K562 (cell line): ENCODE data around the gene SPTA1. TPM values are rescaled to one million over a fixed set of nuclear protein-coding genes. Genes with fewer than 3 reads are reported as not detected.

Experiments
- CHCHD3 ChIP-seq: fragments of 250-450 bp; sonication (Bioruptor Pico); IDR thresholded peaks from 2 replicates; pipeline ENCODE4 v2.1.2; 2022; ENCODE audit warnings: mild to moderate bottlenecking
- HNRNPK ChIP-seq: fragments of 200-400 bp; formaldehyde crosslinking; IDR thresholded peaks from one replicate; pipeline ENCODE4 v1.6.1; 2018; ENCODE audit warnings: mild to moderate bottlenecking, low read depth, low read length; ENCODE audit not compliant: poor library complexity, severe bottlenecking
- MYC ChIP-seq, 2 experiments: fragments of 250-450 bp in 1 of 2; sonication (Bioruptor Pico) in 1 of 2; IDR thresholded peaks; 2 replicates each; pipeline versions ENCODE4 v1.5.1 to v1.6.1; 2012 to 2021; ENCODE audit warnings: low read depth in 2 of 2, borderline replicate concordance in 1 of 2, improper control_type of control experiment in 1 of 2, low read length in 1 of 2, mild to moderate bottlenecking in 1 of 2, moderate library complexity in 1 of 2
- POLR2A ChIP-seq: fragments of 450-650 bp; conservative IDR thresholded peaks from 2 replicates; pipeline ENCODE4 v1.6.1; 2016
- POLR2AphosphoS5 ChIP-seq: IDR thresholded peaks from 2 replicates; pipeline ENCODE4 v1.6.1; 2011; ENCODE audit warnings: mild to moderate bottlenecking, low read depth, low read length, moderate library complexity; ENCODE audit not compliant: control insufficient read depth, insufficient read depth
- PRPF4 ChIP-seq: fragments of 200-400 bp; formaldehyde crosslinking; IDR thresholded peaks from one replicate; pipeline ENCODE4 v1.6.1; 2017; ENCODE audit warnings: low read length, low read depth, mild to moderate bottlenecking; ENCODE audit not compliant: insufficient read depth, poor library complexity, severe bottlenecking
- TAL1 ChIP-seq: fragments of 450-650 bp; IDR thresholded peaks from 2 replicates; pipeline ENCODE4 v1.6.1; 2016; ENCODE audit warnings: mild to moderate bottlenecking
- ZBTB8A ChIP-seq: fragments of 450-650 bp; IDR thresholded peaks from 2 replicates; pipeline ENCODE4 v1.6.1; 2018; ENCODE audit warnings: mild to moderate bottlenecking, moderate library complexity; ENCODE audit not compliant: partially characterized antibody
- ZNF347 ChIP-seq: fragments of 450-650 bp; formaldehyde crosslinking; IDR thresholded peaks from 2 replicates; pipeline ENCODE4 v1.4.0; 2020; ENCODE audit warnings: low read depth, mild to moderate bottlenecking, moderate library complexity
- ZNF41 ChIP-seq: fragments of 250-450 bp; sonication (Bioruptor Pico); conservative IDR thresholded peaks from 2 replicates; pipeline ENCODE4 v1.4.0; 2020; ENCODE audit warnings: mild to moderate bottlenecking
- polyA plus RNA-seq, 8 experiments: library from polyadenylated mRNA; depleted of rRNA in 4 of 8; stranded (reverse) in 5 of 8; unstranded in 3 of 8; fragments of >200 nt; fragmentation: Nextera tagmentation in 2 of 8; fragmentation: Illumina TruSeq in 1 of 8; extraction: Ambion mirVana in 2 of 8; extraction: Trizol in 1 of 8; gene quantifications; 2 replicates each; pipeline versions ENCODE4 v1.2.1 to v1.2.3, GENCODE V29; 2011 to 2014; ENCODE audit warnings: inconsistent platforms in 1 of 8, missing spikeins in 1 of 8
- total RNA-seq, 7 experiments: library from RNA; depleted of rRNA in 6 of 7; stranded (reverse); fragments of >200 nt in 6 of 7; fragmentation: Illumina TruSeq in 2 of 7; extraction: Trizol in 2 of 7; gene quantifications; 2 replicates each; pipeline versions ENCODE4 v1.2.1 to v1.2.3, GENCODE V29; 2011 to 2021; ENCODE audit warnings: low replicate concordance in 1 of 7
- TF ChIP-seq, protein P1 (sequence below): sonication (generic); formaldehyde crosslinking; IDR thresholded peaks from 2 replicates; pipeline ENCODE4 v1.8.0; 2022; ENCODE audit warnings: missing genetic modification reagents, mild to moderate bottlenecking, borderline replicate concordance
- TF ChIP-seq, protein P2 (sequence below): fragments of 250-450 bp; sonication (Bioruptor Pico); IDR thresholded peaks from 2 replicates; pipeline ENCODE4 v1.4.0; 2020
- TF ChIP-seq, protein P3 (sequence below): fragments of 250-450 bp; sonication (Bioruptor Pico); IDR thresholded peaks from 2 replicates; pipeline ENCODE4 v1.9.0; 2021; ENCODE audit warnings: mild to moderate bottlenecking

SPTA1 gene
- total and polyA plus RNA-seq, 9 of the 15 experiments (the other 6 are each of a cell fraction or from before 2014, with no cell fraction given), result 11.0 to 62.1 (median 45.9) TPM

DNA sequence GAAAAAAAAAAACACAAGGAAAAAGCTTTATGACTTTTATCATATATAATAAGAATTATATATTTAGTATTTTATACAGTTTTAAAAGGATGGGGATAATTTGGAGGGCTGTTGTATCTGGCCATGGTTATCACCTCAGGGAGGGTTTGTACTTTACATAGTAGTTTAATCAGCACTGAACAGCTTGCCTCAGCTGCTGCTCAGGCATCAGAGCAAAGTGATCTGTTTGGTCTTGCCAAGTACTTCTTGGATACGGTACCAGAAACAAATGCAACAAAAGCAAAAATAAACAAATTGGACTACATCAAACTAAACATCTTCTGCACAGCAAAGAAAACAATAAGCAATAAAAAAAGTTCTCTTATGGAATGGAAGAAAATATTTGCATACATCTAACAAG lies 2.6 kb upstream of the SPTA1 start (continued):
- TF ChIP-seq, protein P1, sequence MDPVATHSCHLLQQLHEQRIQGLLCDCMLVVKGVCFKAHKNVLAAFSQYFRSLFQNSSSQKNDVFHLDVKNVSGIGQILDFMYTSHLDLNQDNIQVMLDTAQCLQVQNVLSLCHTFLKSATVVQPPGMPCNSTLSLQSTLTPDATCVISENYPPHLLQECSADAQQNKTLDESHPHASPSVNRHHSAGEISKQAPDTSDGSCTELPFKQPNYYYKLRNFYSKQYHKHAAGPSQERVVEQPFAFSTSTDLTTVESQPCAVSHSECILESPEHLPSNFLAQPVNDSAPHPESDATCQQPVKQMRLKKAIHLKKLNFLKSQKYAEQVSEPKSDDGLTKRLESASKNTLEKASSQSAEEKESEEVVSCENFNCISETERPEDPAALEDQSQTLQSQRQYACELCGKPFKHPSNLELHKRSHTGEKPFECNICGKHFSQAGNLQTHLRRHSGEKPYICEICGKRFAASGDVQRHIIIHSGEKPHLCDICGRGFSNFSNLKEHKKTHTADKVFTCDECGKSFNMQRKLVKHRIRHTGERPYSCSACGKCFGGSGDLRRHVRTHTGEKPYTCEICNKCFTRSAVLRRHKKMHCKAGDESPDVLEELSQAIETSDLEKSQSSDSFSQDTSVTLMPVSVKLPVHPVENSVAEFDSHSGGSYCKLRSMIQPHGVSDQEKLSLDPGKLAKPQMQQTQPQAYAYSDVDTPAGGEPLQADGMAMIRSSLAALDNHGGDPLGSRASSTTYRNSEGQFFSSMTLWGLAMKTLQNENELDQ (CRISPR knock-in tag), result no peak
- no peak for TF ChIP-seq MYC (IDR thresholded peaks at IDR 0.05; ENCODE audit: low read depth, low read length)
- no peak for TF ChIP-seq MYC (CRISPR knock-in tag; IDR thresholded peaks at IDR 0.05; ENCODE audit: borderline replicate concordance, low read depth)
- TF ChIP-seq, protein P2, sequence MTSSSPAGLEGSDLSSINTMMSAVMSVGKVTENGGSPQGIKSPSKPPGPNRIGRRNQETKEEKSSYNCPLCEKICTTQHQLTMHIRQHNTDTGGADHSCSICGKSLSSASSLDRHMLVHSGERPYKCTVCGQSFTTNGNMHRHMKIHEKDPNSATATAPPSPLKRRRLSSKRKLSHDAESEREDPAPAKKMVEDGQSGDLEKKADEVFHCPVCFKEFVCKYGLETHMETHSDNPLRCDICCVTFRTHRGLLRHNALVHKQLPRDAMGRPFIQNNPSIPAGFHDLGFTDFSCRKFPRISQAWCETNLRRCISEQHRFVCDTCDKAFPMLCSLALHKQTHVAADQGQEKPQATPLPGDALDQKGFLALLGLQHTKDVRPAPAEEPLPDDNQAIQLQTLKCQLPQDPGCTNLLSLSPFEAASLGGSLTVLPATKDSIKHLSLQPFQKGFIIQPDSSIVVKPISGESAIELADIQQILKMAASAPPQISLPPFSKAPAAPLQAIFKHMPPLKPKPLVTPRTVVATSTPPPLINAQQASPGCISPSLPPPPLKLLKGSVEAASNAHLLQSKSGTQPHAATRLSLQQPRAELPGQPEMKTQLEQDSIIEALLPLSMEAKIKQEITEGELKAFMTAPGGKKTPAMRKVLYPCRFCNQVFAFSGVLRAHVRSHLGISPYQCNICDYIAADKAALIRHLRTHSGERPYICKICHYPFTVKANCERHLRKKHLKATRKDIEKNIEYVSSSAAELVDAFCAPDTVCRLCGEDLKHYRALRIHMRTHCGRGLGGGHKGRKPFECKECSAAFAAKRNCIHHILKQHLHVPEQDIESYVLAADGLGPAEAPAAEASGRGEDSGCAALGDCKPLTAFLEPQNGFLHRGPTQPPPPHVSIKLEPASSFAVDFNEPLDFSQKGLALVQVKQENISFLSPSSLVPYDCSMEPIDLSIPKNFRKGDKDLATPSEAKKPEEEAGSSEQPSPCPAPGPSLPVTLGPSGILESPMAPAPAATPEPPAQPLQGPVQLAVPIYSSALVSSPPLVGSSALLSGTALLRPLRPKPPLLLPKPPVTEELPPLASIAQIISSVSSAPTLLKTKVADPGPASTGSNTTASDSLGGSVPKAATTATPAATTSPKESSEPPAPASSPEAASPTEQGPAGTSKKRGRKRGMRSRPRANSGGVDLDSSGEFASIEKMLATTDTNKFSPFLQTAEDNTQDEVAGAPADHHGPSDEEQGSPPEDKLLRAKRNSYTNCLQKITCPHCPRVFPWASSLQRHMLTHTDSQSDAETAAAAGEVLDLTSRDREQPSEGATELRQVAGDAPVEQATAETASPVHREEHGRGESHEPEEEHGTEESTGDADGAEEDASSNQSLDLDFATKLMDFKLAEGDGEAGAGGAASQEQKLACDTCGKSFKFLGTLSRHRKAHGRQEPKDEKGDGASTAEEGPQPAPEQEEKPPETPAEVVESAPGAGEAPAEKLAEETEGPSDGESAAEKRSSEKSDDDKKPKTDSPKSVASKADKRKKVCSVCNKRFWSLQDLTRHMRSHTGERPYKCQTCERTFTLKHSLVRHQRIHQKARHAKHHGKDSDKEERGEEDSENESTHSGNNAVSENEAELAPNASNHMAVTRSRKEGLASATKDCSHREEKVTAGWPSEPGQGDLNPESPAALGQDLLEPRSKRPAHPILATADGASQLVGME (CRISPR knock-in tag), result no peak
- TF ChIP-seq ZBTB8A, result no peak
- TF ChIP-seq CHCHD3, result no peak
- TF ChIP-seq HNRNPK, result no peak
- 0 out of 2 replicates have a peak, but pooled peaks have one; percentile 42 for TF ChIP-seq POLR2AphosphoS5
- TF ChIP-seq, protein P3, sequence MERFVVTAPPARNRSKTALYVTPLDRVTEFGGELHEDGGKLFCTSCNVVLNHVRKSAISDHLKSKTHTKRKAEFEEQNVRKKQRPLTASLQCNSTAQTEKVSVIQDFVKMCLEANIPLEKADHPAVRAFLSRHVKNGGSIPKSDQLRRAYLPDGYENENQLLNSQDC (CRISPR knock-in tag), result no peak
- TF ChIP-seq TAL1, result peak; percentile 80
- TF ChIP-seq POLR2A, result no peak
- TF ChIP-seq ZNF347, result no peak
- TF ChIP-seq ZNF41, result no peak
- no peak for TF ChIP-seq PRPF4
